DND-41 (cell line): ENCODE measurements around the gene MOGAT1.

Experiments
- CTCF ChIP-seq: IDR thresholded peaks from 2 replicates; pipeline ENCODE4 v1.5.1; 2012; ENCODE audit warnings: borderline replicate concordance, low read length, moderate library complexity, mild to moderate bottlenecking; ENCODE audit not compliant: poor library complexity, severe bottlenecking; ENCODE audit errors: extremely low read depth
- EZH2 ChIP-seq: IDR thresholded peaks from 3 replicates; pipeline ENCODE4 v1.6.1; 2012; ENCODE audit warnings: borderline replicate concordance, low read depth, mild to moderate bottlenecking, moderate library complexity, low read length, inconsistent platforms; ENCODE audit not compliant: severe bottlenecking

DNA sequence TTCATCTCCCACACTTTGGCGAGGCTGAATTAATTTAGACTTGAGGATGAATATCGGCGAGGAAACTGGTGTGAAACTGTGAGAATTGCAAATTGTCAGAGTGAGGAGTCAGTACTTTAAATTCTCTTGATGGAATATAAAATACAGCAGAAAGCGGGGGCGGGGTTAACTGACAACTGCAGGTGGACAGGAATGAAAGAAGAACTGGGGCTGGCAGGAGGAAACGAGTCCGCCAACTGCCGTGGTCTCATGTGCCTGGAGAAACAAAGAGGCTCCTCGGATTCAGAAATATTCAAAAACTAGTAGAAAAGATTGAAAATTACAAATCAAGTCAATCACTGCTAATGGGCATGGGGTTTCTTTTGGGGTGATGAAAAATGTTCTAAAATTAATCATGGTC lies 44.3 kb downstream of the MOGAT1 start:
- no peak for TF ChIP-seq CTCF
- no peak for TF ChIP-seq EZH2
